Ascending aorta (tissue), 2 donors: ENCODE data around the gene PSMB1. TPM values are rescaled to one million over a fixed set of nuclear protein-coding genes. Genes with fewer than 3 reads are reported as not detected.

Experiments used
- DNase-seq, 2 donors: peaks; one replicate each; pipeline ENCODE4 v3.0.0-alpha.2; 2019; ENCODE audit warnings: low spot score in 2 of 2
- H3K27ac ChIP-seq, 2 donors: fragments of 200-600 bp; sonication (generic); one replicate each; pipeline ENCODE4 v1.5.1; 2016 to 2017; ENCODE audit warnings: mild to moderate bottlenecking in 1 of 2
- H3K27me3 ChIP-seq: fragments of 200-600 bp; sonication (generic); one replicate; pipeline ENCODE4 v1.5.1; 2017
- H3K36me3 ChIP-seq, 2 donors: fragments of 200-600 bp; sonication (generic); one replicate each; pipeline ENCODE4 v1.5.1; 2016
- H3K4me1 ChIP-seq, 2 donors: fragments of 200-600 bp; sonication (generic); one replicate each; pipeline ENCODE4 v1.5.1; 2016 to 2017; ENCODE audit warnings: mild to moderate bottlenecking in 1 of 2
- H3K4me3 ChIP-seq, 2 donors: fragments of 200-600 bp; sonication (generic); one replicate each; pipeline ENCODE4 v1.5.1; 2016 to 2017; ENCODE audit warnings: mild to moderate bottlenecking in 1 of 2
- H3K9me3 ChIP-seq, 2 donors: fragments of 200-600 bp; sonication (generic); one replicate each; pipeline ENCODE4 v1.5.1; 2016
- CTCF ChIP-seq, 3 experiments: fragments of 200-600 bp in 2 of 3; fragments of 450-650 bp in 1 of 3; sonication (generic) in 2 of 3; IDR thresholded peaks; one replicate each; pipeline ENCODE4 v1.5.1; 2016 to 2019; ENCODE audit warnings: antibody characterized with exemption in 3 of 3, mild to moderate bottlenecking in 1 of 3, moderate library complexity in 1 of 3
- intact Hi-C: fragments of 100-400 bp; cut with DNase I; formaldehyde crosslinking; loops from one replicate; pipeline ENCODE4 v1.15.1; 2023
- total RNA-seq: library from RNA; depleted of rRNA; stranded (reverse); fragments of >200 nt; gene quantifications from one replicate; pipeline ENCODE4 v1.1.0, GENCODE V29; 2016

The PSMB1 gene
- total RNA-seq, 1 donor from 2014 or later = 120 TPM

- H3K27ac ChIP-seq = peak overlapping the region; percentile 94
- no peak for TF ChIP-seq CTCF (IDR thresholded peaks at IDR 0.05)
- peaks cover 0 to 7% of the 10 kb centered on the region in 2 donors for H3K36me3 ChIP-seq
- peak overlapping the region; percentile 75 to 98 for H3K4me3 ChIP-seq
- H3K4me1 ChIP-seq = peaks cover 8 to 29% of the 10 kb centered on the region in 2 donors
- intact Hi-C loops = loop anchor here (1.0 kb wide), 4 partner anchors 31 to 851 kb away; partner anchors contain the start of genes C6orf120, DYNLT2, ERMARD and FAM120B
- no peaks in the 10 kb centered on the region for H3K27me3 ChIP-seq
- no peaks in the 10 kb centered on the region for H3K9me3 ChIP-seq
- no peak for DNase-seq
These were observed 466 bp upstream of the PSMB1 start for GRCh38 chr6:170553534-170554012.

- Histone ChIP-seq H3K27me3 (no peaks in the 10 kb centered on the region), H3K4me3 (no peak overlapping the region), H3K4me1 (peaks cover 0 to 7% of the 10 kb centered on the region in 2 donors), H3K27ac (no peak overlapping the region), H3K9me3 (no peaks in the 10 kb centered on the region), H3K36me3 (peaks cover 64 to 81% of the 10 kb centered on the region in 2 donors)
- no peak for DNase-seq
- intact Hi-C loops = no loop called here
- TF ChIP-seq CTCF (IDR thresholded peaks at IDR 0.05) = no peak
These were observed 7.7 kb downstream of the PSMB1 start for GRCh38 chr6:170545405-170545804.

- Histone ChIP-seq H3K9me3 (no peaks in the 10 kb centered on the region), H3K27me3 (no peaks in the 10 kb centered on the region), H3K4me3 (no peak overlapping the region), H3K4me1 (no peaks in the 10 kb centered on the region), H3K36me3 (peaks cover 82 to 99% of the 10 kb centered on the region in 2 donors), H3K27ac (no peak overlapping the region)
- intact Hi-C loops = no loop called here
- no peak for DNase-seq
- TF ChIP-seq CTCF (IDR thresholded peaks at IDR 0.05) = no peak
These were observed 10.9 kb downstream of the PSMB1 start for GRCh38 chr6:170542031-170542719.

- H3K4me3 ChIP-seq = no peak overlapping the region
- DNase-seq = no peak
- H3K9me3 ChIP-seq = no peaks in the 10 kb centered on the region
- no peak for TF ChIP-seq CTCF (IDR thresholded peaks at IDR 0.05)
- peaks cover 80 to 98% of the 10 kb centered on the region in 2 donors for H3K36me3 ChIP-seq
- H3K27me3 ChIP-seq = no peaks in the 10 kb centered on the region
- intact Hi-C loops = no loop called here
- no peak overlapping the region for H3K27ac ChIP-seq
- H3K4me1 ChIP-seq = no peaks in the 10 kb centered on the region
These were observed 15.8 kb downstream of the PSMB1 start for GRCh38 chr6:170537329-170537728.

GRCh38 chr6:170536671-170537070 is 16.4 kb downstream of the PSMB1 start:
- no peak for TF ChIP-seq CTCF (IDR thresholded peaks at IDR 0.05)
- Histone ChIP-seq H3K27me3 (no peaks in the 10 kb centered on the region), H3K27ac (no peak overlapping the region), H3K4me3 (no peak overlapping the region), H3K9me3 (no peaks in the 10 kb centered on the region), H3K4me1 (no peaks in the 10 kb centered on the region), H3K36me3 (peaks cover 73 to 91% of the 10 kb centered on the region in 2 donors)
- intact Hi-C loops = no loop called here
- DNase-seq = no peak
